Breast epithelium (tissue), 3 donors: Measurements from ENCODE around the gene SLC15A1.
A peak's percentile ranks its signal among the peaks of the same experiment; 100 is the strongest.

Experiments used
- POLR2A ChIP-seq: fragments of 450-650 bp; IDR thresholded peaks from one replicate; pipeline ENCODE4 v1.6.1; 2016; ENCODE audit warnings: antibody characterized with exemption, mild to moderate bottlenecking, moderate library complexity
- TF ChIP-seq, protein P1 (sequence below), 3 donors: fragments of 450-650 bp; IDR thresholded peaks; one replicate each; pipeline ENCODE4 v1.5.1; 2016 to 2017; ENCODE audit warnings: antibody characterized with exemption in 3 of 3, mild to moderate bottlenecking in 3 of 3, moderate library complexity in 3 of 3

GRCh38 chr13:98653463-98653985 is 98.9 kb downstream of the SLC15A1 start:
- TF ChIP-seq, protein P1, sequence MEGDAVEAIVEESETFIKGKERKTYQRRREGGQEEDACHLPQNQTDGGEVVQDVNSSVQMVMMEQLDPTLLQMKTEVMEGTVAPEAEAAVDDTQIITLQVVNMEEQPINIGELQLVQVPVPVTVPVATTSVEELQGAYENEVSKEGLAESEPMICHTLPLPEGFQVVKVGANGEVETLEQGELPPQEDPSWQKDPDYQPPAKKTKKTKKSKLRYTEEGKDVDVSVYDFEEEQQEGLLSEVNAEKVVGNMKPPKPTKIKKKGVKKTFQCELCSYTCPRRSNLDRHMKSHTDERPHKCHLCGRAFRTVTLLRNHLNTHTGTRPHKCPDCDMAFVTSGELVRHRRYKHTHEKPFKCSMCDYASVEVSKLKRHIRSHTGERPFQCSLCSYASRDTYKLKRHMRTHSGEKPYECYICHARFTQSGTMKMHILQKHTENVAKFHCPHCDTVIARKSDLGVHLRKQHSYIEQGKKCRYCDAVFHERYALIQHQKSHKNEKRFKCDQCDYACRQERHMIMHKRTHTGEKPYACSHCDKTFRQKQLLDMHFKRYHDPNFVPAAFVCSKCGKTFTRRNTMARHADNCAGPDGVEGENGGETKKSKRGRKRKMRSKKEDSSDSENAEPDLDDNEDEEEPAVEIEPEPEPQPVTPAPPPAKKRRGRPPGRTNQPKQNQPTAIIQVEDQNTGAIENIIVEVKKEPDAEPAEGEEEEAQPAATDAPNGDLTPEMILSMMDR (IDR thresholded peaks at IDR 0.05): peak; percentile 91 to 92 (median 92)
- no peak for TF ChIP-seq POLR2A
